Muscle layer of colon (tissue), 2 donors: ENCODE data around the gene XRCC5.

Experiments
- H3K27ac ChIP-seq: one replicate; pipeline ENCODE4 v1.7.0; 2013; ENCODE audit warnings: low read depth, mild to moderate bottlenecking, low read length, moderate library complexity
- H3K27me3 ChIP-seq, 2 donors: one replicate each; pipeline ENCODE4 v1.7.0; 2013; ENCODE audit warnings: low read length in 2 of 2, mild to moderate bottlenecking in 2 of 2; ENCODE audit not compliant: insufficient read depth in 2 of 2, control insufficient read depth in 1 of 2
- H3K36me3 ChIP-seq: one replicate; pipeline ENCODE4 v1.7.0; 2013; ENCODE audit warnings: mild to moderate bottlenecking, low read length; ENCODE audit not compliant: insufficient read depth
- H3K4me1 ChIP-seq: one replicate; pipeline ENCODE4 v1.7.0; 2013; ENCODE audit warnings: mild to moderate bottlenecking, low read length; ENCODE audit not compliant: insufficient read depth
- H3K4me3 ChIP-seq, 2 donors: one replicate each; pipeline ENCODE4 v1.7.0; 2013; ENCODE audit warnings: low read length in 2 of 2, low read depth in 1 of 2, mild to moderate bottlenecking in 1 of 2, moderate library complexity in 1 of 2
- H3K9ac ChIP-seq: one replicate; pipeline ENCODE4 v1.7.0; 2013; ENCODE audit warnings: low read length
- H3K9me3 ChIP-seq: one replicate; pipeline ENCODE4 v1.7.0; 2013; ENCODE audit warnings: mild to moderate bottlenecking, low read length
- donor health status: abdominal sarcoma.
- donor health status: Adenocarcinoma of cecum.

XRCC5 gene

DNA sequence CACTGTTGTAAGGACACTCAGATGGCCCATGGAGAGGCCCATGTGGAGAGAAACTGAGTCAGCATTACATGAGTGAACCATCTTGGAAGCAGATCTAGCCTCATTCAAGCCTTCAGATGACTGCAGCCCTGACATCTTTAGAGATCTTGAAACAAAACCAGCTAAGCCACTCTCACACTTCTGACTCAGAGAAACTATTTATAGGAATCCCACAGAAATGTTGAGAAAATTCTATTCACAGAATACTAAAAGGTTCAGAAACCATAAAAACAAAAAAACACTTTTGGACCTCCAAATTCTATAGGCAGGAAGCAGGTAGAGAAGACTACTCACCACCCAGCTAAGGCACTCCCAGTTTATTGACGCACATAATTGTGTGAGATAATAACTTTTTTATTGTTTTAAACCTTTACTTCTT lies 18.8 kb upstream of the XRCC5 start:
- Histone ChIP-seq H3K27ac (no peak overlapping the region), H3K9me3 (no peaks in the 10 kb centered on the region), H3K4me1 (no peaks in the 10 kb centered on the region), H3K9ac (no peak overlapping the region), H3K27me3 (no peaks in the 10 kb centered on the region), H3K36me3 (no peaks in the 10 kb centered on the region), H3K4me3 (no peak overlapping the region)

DNA sequence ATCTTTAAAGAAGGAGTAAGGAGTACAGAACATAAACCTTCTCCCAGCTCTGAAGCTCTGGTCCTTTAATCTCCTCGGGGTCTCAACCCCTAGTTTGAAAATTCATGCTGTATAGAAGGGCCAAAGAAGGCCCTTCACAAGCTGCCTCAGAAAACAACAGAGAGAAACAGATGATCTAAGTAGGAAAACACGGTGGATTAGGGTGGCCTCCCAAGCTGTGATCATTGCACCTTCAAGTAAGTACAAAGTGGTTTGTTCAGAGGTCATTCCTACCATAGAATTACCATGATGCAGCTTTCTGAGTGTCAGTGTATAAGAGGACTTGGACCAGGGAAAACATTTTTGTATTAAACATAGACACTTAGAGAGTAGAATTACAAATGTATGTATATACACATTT lies 16.5 kb upstream of the XRCC5 start:
- H3K4me3 ChIP-seq, result no peak overlapping the region
- no peak overlapping the region for H3K9ac ChIP-seq
- H3K36me3 ChIP-seq, result no peaks in the 10 kb centered on the region
- no peaks in the 10 kb centered on the region for H3K9me3 ChIP-seq
- H3K4me1 ChIP-seq, result no peaks in the 10 kb centered on the region
- H3K27me3 ChIP-seq, result no peaks in the 10 kb centered on the region
- H3K27ac ChIP-seq, result no peak overlapping the region

DNA sequence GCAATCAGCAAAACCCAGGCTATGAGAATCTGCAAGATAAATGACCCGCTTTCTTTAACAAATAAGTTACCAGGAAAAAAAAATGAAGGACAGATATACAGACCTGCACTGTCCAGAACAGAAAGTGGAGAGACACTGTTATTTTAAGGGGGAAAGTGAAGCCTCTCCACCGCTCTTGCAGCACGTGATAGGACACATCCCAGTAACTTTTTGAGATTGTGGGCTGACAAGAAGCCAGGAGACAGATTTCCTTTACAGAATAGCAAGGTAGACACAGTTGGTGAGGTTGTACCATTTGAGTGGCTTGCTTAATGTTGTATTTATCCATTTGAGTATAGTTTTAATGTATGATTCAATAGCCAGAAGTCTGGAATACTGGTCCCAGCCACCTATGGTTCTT lies 14.4 kb upstream of the XRCC5 start:
- Histone ChIP-seq H3K27ac (no peak overlapping the region), H3K4me3 (no peak overlapping the region), H3K27me3 (no peaks in the 10 kb centered on the region), H3K9me3 (no peaks in the 10 kb centered on the region), H3K4me1 (no peaks in the 10 kb centered on the region), H3K36me3 (no peaks in the 10 kb centered on the region), H3K9ac (no peak overlapping the region)

DNA sequence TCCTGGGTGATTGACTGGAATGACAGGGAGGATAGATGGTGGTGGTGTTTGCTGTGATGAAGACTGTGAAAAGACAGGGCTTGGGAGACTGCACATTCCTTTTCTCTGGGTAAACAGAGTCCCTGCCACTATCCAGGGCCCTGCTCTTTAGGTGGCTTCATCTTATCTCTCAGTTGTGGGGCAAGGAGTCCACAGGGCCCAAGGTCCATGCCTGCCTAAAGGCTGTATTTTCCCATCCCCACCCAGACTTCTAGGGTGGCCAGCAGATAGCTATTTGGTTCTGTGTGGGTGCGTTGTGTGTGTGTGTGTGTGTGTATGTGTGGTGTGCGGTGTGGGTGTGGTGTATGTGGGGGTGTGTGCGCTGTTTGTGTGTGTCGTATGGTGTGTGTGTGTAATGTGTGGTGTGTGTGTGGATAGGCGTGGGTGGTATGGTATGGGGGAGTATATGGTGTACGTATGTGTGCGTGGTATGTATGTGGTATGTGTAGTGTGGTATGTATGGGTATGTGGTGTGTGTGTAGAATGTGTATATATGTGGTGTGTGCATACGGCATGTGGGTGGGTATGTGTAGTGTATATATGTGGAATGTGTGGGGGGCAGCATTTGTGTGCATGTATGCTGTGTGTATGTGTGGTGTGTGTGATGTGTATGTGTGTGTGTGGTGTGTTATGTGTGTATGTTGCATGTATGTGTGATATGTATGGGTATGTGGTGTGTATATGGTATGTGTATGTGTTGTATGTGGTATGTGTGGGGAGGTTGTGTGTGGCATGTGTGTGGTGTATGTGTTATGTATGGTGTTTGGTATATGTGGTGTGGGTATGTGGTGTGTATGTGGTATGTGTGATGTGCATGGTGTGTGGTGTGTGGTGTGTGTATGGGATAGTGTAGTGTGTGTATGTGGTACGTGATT lies 10.5 kb upstream of the XRCC5 start:
- no peak overlapping the region for H3K4me3 ChIP-seq
- no peaks in the 10 kb centered on the region for H3K4me1 ChIP-seq
- H3K36me3 ChIP-seq, result no peaks in the 10 kb centered on the region
- H3K9me3 ChIP-seq, result no peaks in the 10 kb centered on the region
- no peak overlapping the region for H3K9ac ChIP-seq
- no peak overlapping the region for H3K27ac ChIP-seq
- no peaks in the 10 kb centered on the region for H3K27me3 ChIP-seq

DNA sequence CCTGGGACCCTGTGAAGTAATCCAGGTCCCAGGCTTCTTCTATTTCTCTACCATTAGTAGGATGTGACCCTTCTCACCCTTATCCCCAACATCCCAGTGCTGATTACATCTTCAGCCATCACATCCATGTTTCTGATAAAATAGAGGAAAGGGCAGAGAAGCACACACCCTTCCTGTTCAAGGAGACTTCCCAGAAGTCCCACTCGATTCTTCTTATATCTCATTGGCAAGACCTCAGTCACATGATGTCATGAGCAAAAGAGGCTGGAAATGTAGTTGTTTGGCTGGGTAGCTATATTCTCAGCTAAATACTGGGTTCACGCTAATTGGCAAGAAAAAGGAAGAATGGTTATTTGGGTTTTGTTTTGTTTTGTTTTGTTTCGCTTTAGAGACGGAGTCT lies 8.0 kb upstream of the XRCC5 start:
- H3K27ac ChIP-seq, result no peak overlapping the region
- no peaks in the 10 kb centered on the region for H3K4me1 ChIP-seq
- no peak overlapping the region for H3K9ac ChIP-seq
- no peaks in the 10 kb centered on the region for H3K36me3 ChIP-seq
- no peaks in the 10 kb centered on the region for H3K27me3 ChIP-seq
- no peak overlapping the region for H3K4me3 ChIP-seq
- no peaks in the 10 kb centered on the region for H3K9me3 ChIP-seq

DNA sequence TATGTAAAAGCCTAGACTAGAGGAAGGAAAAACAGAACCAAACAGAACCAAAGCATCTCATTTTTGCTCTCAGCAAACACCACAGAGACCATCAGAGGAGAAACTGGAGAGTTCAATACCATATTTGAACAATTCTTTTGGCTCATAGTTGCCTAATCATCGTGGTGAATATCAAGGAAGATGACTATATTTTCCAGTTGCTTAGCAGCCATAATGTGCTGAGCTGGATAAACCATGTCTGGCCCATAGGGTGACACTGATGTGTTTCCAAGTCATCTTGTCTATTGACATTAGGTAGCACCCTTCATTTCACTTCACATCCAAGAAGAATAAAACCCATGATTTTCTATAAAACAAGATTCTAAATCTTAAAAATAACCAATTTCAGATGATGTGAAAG lies 5.9 kb upstream of the XRCC5 start:
- no peak overlapping the region for H3K27ac ChIP-seq
- H3K9me3 ChIP-seq, result no peaks in the 10 kb centered on the region
- H3K36me3 ChIP-seq, result no peaks in the 10 kb centered on the region
- no peaks in the 10 kb centered on the region for H3K4me1 ChIP-seq
- no peak overlapping the region for H3K4me3 ChIP-seq
- no peaks in the 10 kb centered on the region for H3K27me3 ChIP-seq
- H3K9ac ChIP-seq, result no peak overlapping the region

DNA sequence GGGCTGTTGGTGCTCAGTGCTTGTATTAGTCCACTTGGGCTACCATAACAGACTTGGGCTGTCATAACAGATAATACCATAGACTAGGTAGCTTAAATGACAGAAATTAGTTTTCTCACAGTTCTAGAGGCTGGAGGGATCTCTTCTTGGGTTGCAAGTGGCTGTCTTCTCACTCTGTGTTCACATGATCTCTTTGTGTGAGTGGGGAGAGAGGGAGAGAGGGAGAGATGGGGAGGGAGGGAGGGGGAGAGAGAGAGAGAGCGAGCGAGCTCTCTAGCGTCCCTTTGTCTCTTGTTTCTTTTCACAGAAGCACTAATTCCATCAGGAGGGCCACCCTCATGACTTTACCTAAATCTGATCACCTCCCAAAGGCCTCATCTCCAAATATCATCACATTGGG lies 4.5 kb upstream of the XRCC5 start:
- Histone ChIP-seq H3K9ac (no peak overlapping the region), H3K9me3 (no peaks in the 10 kb centered on the region), H3K27ac (no peak overlapping the region), H3K4me3 (no peak overlapping the region), H3K36me3 (no peaks in the 10 kb centered on the region), H3K27me3 (no peaks in the 10 kb centered on the region), H3K4me1 (peaks cover under 1% of the 10 kb centered on the region)

DNA sequence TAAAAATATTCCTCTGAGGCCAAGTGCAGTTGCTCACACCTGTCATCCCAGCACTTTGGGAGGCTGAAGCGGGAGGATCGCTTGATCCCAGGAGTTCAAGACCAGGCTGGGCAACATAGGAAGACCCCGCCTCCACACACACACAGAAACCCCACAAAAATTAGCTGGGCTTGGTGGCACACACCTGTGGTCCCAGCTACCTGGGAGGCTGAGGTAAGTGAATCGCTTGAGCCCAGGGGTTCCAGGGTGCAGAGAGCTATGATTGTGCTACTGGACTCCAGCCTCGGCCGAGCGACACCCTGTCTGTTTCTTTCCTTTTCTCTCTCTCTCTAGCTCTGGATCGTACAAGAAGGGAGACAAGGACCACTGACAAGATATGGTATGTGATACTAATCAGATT lies 1.8 kb upstream of the XRCC5 start:
- Histone ChIP-seq H3K4me1 (peaks cover 25% of the 10 kb centered on the region), H3K36me3 (peaks cover 19% of the 10 kb centered on the region), H3K27ac (no peak overlapping the region), H3K27me3 (no peaks in the 10 kb centered on the region), H3K9ac (no peak overlapping the region), H3K4me3 (no peak overlapping the region), H3K9me3 (no peaks in the 10 kb centered on the region)

DNA sequence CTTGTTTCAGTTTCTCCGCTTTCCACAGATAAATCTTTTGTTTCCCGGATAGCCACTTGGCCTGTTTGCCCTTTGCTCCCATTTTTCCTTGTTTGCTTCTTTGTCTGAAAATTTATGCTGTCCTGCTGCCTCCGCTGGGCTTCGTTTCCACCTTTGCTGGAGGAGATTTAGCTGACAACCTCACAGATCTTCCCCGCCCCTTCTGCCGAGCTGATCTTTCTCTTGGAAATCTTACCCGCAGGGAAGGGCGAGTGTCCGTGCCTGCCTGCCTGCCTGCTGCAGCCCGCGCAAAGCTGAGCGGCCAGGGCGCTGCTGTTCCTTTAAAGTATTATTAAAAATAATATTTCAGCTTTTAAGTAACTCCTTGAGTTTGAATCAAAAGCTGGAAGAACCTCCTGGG lies 1.4 kb upstream of the XRCC5 start:
- H3K9ac ChIP-seq, result no peak overlapping the region
- H3K4me1 ChIP-seq, result peaks cover 25% of the 10 kb centered on the region
- H3K36me3 ChIP-seq, result peaks cover 23% of the 10 kb centered on the region
- no peaks in the 10 kb centered on the region for H3K9me3 ChIP-seq
- no peak overlapping the region for H3K4me3 ChIP-seq
- H3K27ac ChIP-seq, result no peak overlapping the region
- no peaks in the 10 kb centered on the region for H3K27me3 ChIP-seq

DNA sequence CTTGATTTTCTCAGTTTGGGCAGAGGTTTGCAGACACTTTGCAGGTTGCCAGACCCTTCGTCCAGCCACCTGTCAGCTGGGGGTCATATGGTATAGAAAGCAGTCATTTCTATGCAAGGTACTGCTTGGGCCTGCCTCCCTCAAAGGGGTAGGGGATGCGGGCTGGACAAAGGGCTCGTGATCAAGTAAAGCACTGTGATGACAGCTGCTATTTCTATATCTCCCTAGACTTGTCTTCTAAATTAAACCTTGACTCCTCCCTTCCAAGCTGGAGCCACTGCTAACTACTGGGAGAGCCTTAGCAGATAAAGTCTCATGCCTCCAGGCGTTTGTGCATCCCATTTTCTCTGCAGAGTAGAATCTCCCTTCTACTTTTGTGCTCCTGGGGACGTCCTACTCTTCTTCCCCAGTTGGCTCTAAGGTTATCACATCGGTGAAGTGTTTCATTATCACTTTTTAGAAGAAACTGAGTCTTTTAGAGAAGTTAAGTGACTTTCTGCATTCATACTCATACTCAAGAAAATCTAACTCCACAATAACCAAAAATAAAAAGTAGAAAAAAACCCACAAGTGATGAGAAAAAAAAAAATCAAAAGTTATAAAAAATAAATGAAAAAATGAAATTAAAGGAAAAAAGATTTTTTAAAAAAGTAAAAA lies 710 bp upstream of the XRCC5 start:
- H3K9ac ChIP-seq, result no peak overlapping the region
- H3K9me3 ChIP-seq, result no peaks in the 10 kb centered on the region
- no peak overlapping the region for H3K27ac ChIP-seq
- H3K4me3 ChIP-seq, result peak overlapping the region in 1 of 2 donors; percentile 28
- H3K36me3 ChIP-seq, result peaks cover 30% of the 10 kb centered on the region
- peaks cover 25% of the 10 kb centered on the region for H3K4me1 ChIP-seq
- no peaks in the 10 kb centered on the region for H3K27me3 ChIP-seq

DNA sequence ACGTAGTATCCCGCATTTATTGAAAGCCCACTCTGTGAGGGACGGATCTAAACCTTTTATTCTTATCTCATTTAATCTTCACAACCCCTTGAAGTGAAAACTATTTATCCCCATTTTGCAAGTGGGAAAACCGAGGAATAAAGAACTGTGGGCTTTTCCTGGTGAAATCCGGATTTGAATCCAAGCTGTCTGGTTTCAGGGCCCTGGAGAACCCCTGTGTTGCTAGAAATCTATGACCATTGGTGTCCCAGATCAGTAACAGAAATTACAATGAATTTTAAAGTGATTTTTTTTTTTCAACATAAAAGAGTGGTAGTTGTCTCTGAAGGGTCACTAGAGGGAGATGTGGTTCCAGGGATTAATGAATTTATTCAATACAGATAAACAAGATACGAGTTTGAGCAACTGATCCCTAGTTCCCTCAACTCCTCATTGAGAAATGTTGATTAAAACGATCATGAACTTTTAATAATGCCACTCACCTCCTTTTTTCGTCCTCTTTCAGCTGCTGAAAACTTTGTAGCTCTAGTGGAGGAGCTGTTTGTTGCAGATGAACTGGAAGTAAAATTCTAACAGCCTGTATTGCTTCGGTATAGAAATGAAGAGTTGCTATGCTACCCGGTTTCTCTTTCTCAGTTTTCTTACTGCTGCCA lies 940 bp downstream of the XRCC5 start:
- Histone ChIP-seq H3K4me1 (peaks cover 33% of the 10 kb centered on the region), H3K27ac (peak overlapping the region; percentile 88), H3K9ac (peak overlapping the region; percentile 99), H3K9me3 (no peaks in the 10 kb centered on the region), H3K36me3 (peaks cover 39% of the 10 kb centered on the region), H3K27me3 (no peaks in the 10 kb centered on the region), H3K4me3 (peak overlapping the region; percentile 76 to 99)
